K562 (cell line): Measurements from ENCODE around the gene METTL23. TPM values are rescaled to one million over a fixed set of nuclear protein-coding genes. Genes with fewer than 3 reads are reported as not detected.

Experiments
- BACH1 ChIP-seq: fragments of 200-800 bp; sonication (Bioruptor generic); IDR thresholded peaks from 2 replicates; pipeline ENCODE4 v1.6.1; 2016; ENCODE audit warnings: missing genetic modification characterization, missing compliant biosample characterization
- BCLAF1 ChIP-seq, 2 experiments: fragments of 450-650 bp in 1 of 2; IDR thresholded peaks; 2 replicates each; pipeline ENCODE4 v1.6.1; 2011 to 2017; ENCODE audit warnings: low read depth in 2 of 2, antibody characterized with exemption in 1 of 2, borderline replicate concordance in 1 of 2, low read length in 1 of 2, mild to moderate bottlenecking in 1 of 2, mixed read lengths in 1 of 2; ENCODE audit not compliant: control insufficient read depth in 1 of 2
- CBX8 ChIP-seq: fragments of 200-600 bp; sonication (generic); IDR thresholded peaks from 2 replicates; pipeline ENCODE4 v1.6.1; 2012; ENCODE audit warnings: borderline replicate concordance, mixed run types, low read depth, mild to moderate bottlenecking, moderate library complexity, mixed read lengths, low read length, control low read depth, inconsistent platforms; ENCODE audit not compliant: poor library complexity, severe bottlenecking; ENCODE audit errors: extremely low read depth
- COPS2 ChIP-seq: fragments of 450-650 bp; conservative IDR thresholded peaks from 2 replicates; pipeline ENCODE4 v1.6.1; 2016; ENCODE audit warnings: mild to moderate bottlenecking, moderate library complexity
- CREM ChIP-seq: IDR thresholded peaks from 2 replicates; pipeline ENCODE4 v1.6.1; 2014; ENCODE audit warnings: antibody characterized with exemption, low read depth
- EGR1 ChIP-seq: fragments of 450-650 bp; conservative IDR thresholded peaks from 2 replicates; pipeline ENCODE4 v1.6.1; 2017; ENCODE audit warnings: mild to moderate bottlenecking
- EP400 ChIP-seq: fragments of 450-650 bp; IDR thresholded peaks from 2 replicates; pipeline ENCODE4 v1.6.1; 2017; ENCODE audit warnings: antibody characterized with exemption, mild to moderate bottlenecking, moderate library complexity
- ERF ChIP-seq: fragments of 450-650 bp; formaldehyde crosslinking; IDR thresholded peaks from 2 replicates; pipeline ENCODE4 v1.4.0; 2020; ENCODE audit warnings: mild to moderate bottlenecking, mixed read lengths
- FOXK1 ChIP-seq: sonication (generic); formaldehyde crosslinking; IDR thresholded peaks from 2 replicates; pipeline ENCODE4 v1.8.0; 2022; ENCODE audit warnings: missing genetic modification reagents, mild to moderate bottlenecking, borderline replicate concordance
- FOXM1 ChIP-seq, 2 experiments: fragments of 450-650 bp in 1 of 2; sonication (generic) in 1 of 2; formaldehyde crosslinking in 1 of 2; IDR thresholded peaks; 2 replicates each; pipeline versions ENCODE4 v1.6.1 to v1.9.0; 2017 to 2022; ENCODE audit warnings: low read depth in 2 of 2, mild to moderate bottlenecking in 2 of 2, missing genetic modification reagents in 1 of 2, moderate library complexity in 1 of 2
- GABPB1 ChIP-seq: sonication (generic); formaldehyde crosslinking; IDR thresholded peaks from 2 replicates; pipeline ENCODE4 v1.8.0; 2022; ENCODE audit warnings: mild to moderate bottlenecking, missing genetic modification reagents
- GTF2B ChIP-seq: IDR thresholded peaks from 2 replicates; pipeline ENCODE4 v1.6.1; 2011; ENCODE audit not compliant: insufficient read length; ENCODE audit errors: extremely low read depth
- KLF10 ChIP-seq: fragments of 250-450 bp; sonication (Bioruptor Pico); IDR thresholded peaks from 2 replicates; pipeline ENCODE4 v1.6.1; 2021; ENCODE audit warnings: matching md5 sums
- LARP7 ChIP-seq: fragments of 450-650 bp; IDR thresholded peaks from 2 replicates; pipeline ENCODE4 v1.6.1; 2016
- MECOM ChIP-seq: fragments of 250-450 bp; sonication (Bioruptor Pico); IDR thresholded peaks from 2 replicates; pipeline ENCODE4 v1.8.0; 2022; ENCODE audit warnings: inconsistent platforms
- MTA2 ChIP-seq: fragments of 450-650 bp; IDR thresholded peaks from 2 replicates; pipeline ENCODE4 v1.6.1; 2016; ENCODE audit warnings: low read depth
- PCBP1 ChIP-seq: fragments of 200-400 bp; formaldehyde crosslinking; IDR thresholded peaks from 2 replicates; pipeline ENCODE4 v1.6.1; 2018; ENCODE audit warnings: mild to moderate bottlenecking, low read depth, low read length; ENCODE audit not compliant: poor library complexity, severe bottlenecking
- PTRF ChIP-seq: fragments of 450-650 bp; IDR thresholded peaks from 2 replicates; pipeline ENCODE4 v1.6.1; 2016; ENCODE audit warnings: mild to moderate bottlenecking, missing genetic modification characterization, missing compliant biosample characterization
- SMARCE1 ChIP-seq: fragments of 450-650 bp; IDR thresholded peaks from 2 replicates; pipeline ENCODE4 v1.7.1; 2016; ENCODE audit warnings: mild to moderate bottlenecking
- SUPT5H ChIP-seq: fragments of 450-650 bp; IDR thresholded peaks from 2 replicates; pipeline ENCODE4 v1.6.1; 2016
- ZNF224 ChIP-seq: sonication (generic); formaldehyde crosslinking; IDR thresholded peaks from 2 replicates; pipeline ENCODE4 v1.8.0; 2022; ENCODE audit warnings: mild to moderate bottlenecking, missing genetic modification reagents
- ZNF274 ChIP-seq: IDR thresholded peaks from 2 replicates; pipeline ENCODE4 v1.6.1; 2011; ENCODE audit warnings: low read depth, mild to moderate bottlenecking, low read length, moderate library complexity, borderline replicate concordance
- polyA plus RNA-seq, 8 experiments: library from polyadenylated mRNA; depleted of rRNA in 4 of 8; stranded (reverse) in 5 of 8; unstranded in 3 of 8; fragments of >200 nt; fragmentation: Nextera tagmentation in 2 of 8; fragmentation: Illumina TruSeq in 1 of 8; extraction: Ambion mirVana in 2 of 8; extraction: Trizol in 1 of 8; gene quantifications; 2 replicates each; pipeline versions ENCODE4 v1.2.1 to v1.2.3, GENCODE V29; 2011 to 2014; ENCODE audit warnings: inconsistent platforms in 1 of 8, missing spikeins in 1 of 8
- total RNA-seq, 7 experiments: library from RNA; depleted of rRNA in 6 of 7; stranded (reverse); fragments of >200 nt in 6 of 7; fragmentation: Illumina TruSeq in 2 of 7; extraction: Trizol in 2 of 7; gene quantifications; 2 replicates each; pipeline versions ENCODE4 v1.2.1 to v1.2.3, GENCODE V29; 2011 to 2021; ENCODE audit warnings: low replicate concordance in 1 of 7

Gene METTL23
- total and polyA plus RNA-seq, 9 of the 15 experiments (the other 6 are each of a cell fraction or from before 2014, with no cell fraction given) = 29.4 to 67.3 (median 41.6) TPM

DNA sequence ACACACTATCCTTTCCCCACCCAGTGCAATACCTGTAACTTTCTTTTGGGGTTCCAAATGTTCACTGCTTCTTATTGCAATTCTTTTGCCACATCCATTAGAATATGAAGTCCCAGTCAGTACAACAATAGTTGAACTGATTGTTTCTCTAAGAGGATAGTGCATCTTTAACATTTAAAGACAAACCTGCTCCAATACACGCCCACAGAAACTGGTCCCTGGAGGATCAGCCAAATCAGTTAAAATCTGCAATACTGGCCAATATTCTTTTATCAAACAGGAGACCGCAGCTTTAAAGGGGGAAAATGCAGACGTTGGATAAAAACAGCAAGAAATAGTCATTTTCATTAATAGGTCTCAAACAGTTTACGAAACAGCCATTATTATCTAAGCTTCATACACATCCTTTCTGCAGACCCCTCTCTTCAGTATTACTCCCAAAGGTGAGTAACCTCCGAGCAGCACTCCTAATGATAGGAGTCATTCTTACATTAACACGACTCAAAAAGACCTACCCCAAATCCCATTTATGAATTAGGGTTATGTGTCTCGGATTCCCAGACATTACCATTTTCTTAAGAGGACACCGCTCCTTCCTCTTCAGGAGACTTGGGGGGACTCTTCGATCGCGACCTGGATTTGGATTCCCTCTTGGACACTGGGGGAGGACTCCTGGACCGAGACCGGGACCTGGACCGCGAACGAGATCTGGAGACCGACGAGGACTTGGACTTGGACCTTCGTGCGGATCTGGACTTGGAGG lies 9.1 kb downstream of the METTL23 start (continued):
- TF ChIP-seq CBX8 (no peak), BACH1 (tag) (no peak), PCBP1 (no peak), MECOM (CRISPR knock-in tag) (no peak), ZNF274 (no peak), FOXM1 (IDR thresholded peaks at IDR 0.05; ENCODE audit: low read depth) (no peak), FOXM1 (CRISPR knock-in tag; IDR thresholded peaks at IDR 0.05; ENCODE audit: low read depth) (no peak), BCLAF1 (IDR thresholded peaks at IDR 0.05; ENCODE audit: borderline replicate concordance in 1 of 2, control insufficient read depth in 1 of 2, low read depth in 2 of 2, low read length in 1 of 2) (0 out of 4 replicates have a peak, but pooled peaks of 1 of the 2 experiments have one; percentile 52), GTF2B (no peak), SMARCE1 (0 out of 2 replicates have a peak, but pooled peaks have one; percentile 17), GABPB1 (no peak), FOXK1 (CRISPR knock-in tag) (peak; percentile 86; the same call in 1 of the 2 replicates), ZNF224 (CRISPR knock-in tag) (0 out of 2 replicates have a peak, but pooled peaks have one; percentile 24), ERF (CRISPR knock-in tag) (no peak), EGR1 (no peak), KLF10 (CRISPR knock-in tag) (no peak), COPS2 (no peak), LARP7 (0 out of 2 replicates have a peak, but pooled peaks have one; percentile 61), PTRF (tag) (0 out of 2 replicates have a peak, but pooled peaks have one; percentile 26), SUPT5H (peak; percentile 25), EP400 (no peak; the same call in 1 of the 2 replicates), MTA2 (no peak), CREM (no peak)
